ENCODE results near the gene MRTFA. TPM values are rescaled to one million over a fixed set of nuclear protein-coding genes. Genes with fewer than 3 reads are reported as not detected.

MRTFA gene
- total and polyA plus RNA-seq, 9 of the 15 experiments (the other 6 are each of a cell fraction or from before 2014, with no cell fraction given), result 0.84 to 21.1 (median 3.7) TPM

- TF ChIP-seq CEBPZ (IDR thresholded peaks at IDR 0.05; ENCODE audit: borderline replicate concordance, low read depth, low read length) (no peak), HES1 (IDR thresholded peaks at IDR 0.05; ENCODE audit: low read depth) (no peak; the same call in 1 of the 2 replicates), USF1 (CRISPR knock-in tag; IDR thresholded peaks at IDR 0.05) (no peak), JUND (IDR thresholded peaks at IDR 0.05; ENCODE audit: borderline replicate concordance, low read depth, low read length) (peak; percentile 84), JUND (tag; IDR thresholded peaks at IDR 0.05; ENCODE audit: borderline replicate concordance, low read depth, low read length) (peak; percentile 68; the same call in 2 of the 3 replicates), RB1 (IDR thresholded peaks at IDR 0.05; ENCODE audit: low read depth) (peak; percentile 61; the same call in 1 of the 2 replicates), ZNF717 (CRISPR knock-in tag; IDR thresholded peaks at IDR 0.05) (no peak), ZNF224 (CRISPR knock-in tag; IDR thresholded peaks at IDR 0.05) (no peak), PPARD (CRISPR knock-in tag; IDR thresholded peaks at IDR 0.05) (no peak), CHCHD3 (CRISPR knock-in tag; IDR thresholded peaks at IDR 0.05) (no peak), ELF1 (tag; IDR thresholded peaks at IDR 0.05) (no peak), USF2 (CRISPR knock-in tag; IDR thresholded peaks at IDR 0.05) (no peak), GABPB1 (CRISPR knock-in tag; IDR thresholded peaks at IDR 0.05) (no peak), SREBF1 (IDR thresholded peaks at IDR 0.05; ENCODE audit: borderline replicate concordance, low read depth, low read length) (no peak), IRF2 (CRISPR knock-in tag; IDR thresholded peaks at IDR 0.05) (no peak), SRF (CRISPR knock-in tag; IDR thresholded peaks at IDR 0.05) (no peak; a peak in 1 of 4 replicates), MYNN (IDR thresholded peaks at IDR 0.05) (peak; percentile 67; the same call in 1 of the 2 replicates), MYNN (CRISPR knock-in tag; IDR thresholded peaks at IDR 0.05) (no peak), TGIF2 (CRISPR knock-in tag; IDR thresholded peaks at IDR 0.05) (no peak), U2AF2 (optimal IDR thresholded peaks at IDR 0.05; ENCODE audit: low read depth, low read length) (no peak), RHOXF2B (CRISPR knock-in tag; conservative IDR thresholded peaks at IDR 0.05) (no peak), ZNF77 (CRISPR knock-in tag; IDR thresholded peaks at IDR 0.05) (no peak), NR2C1 (IDR thresholded peaks at IDR 0.05) (peak; percentile 21; the same call in 1 of the 2 replicates), NR2C1 (tag; IDR thresholded peaks at IDR 0.05) (peak; percentile 35; the same call in 1 of the 2 replicates), RBM14 (IDR thresholded peaks at IDR 0.05; ENCODE audit: borderline replicate concordance, insufficient read depth, low read depth, low read length) (no peak)
Measured at GRCh38 chr22:40552070-40552469, 84.4 kb downstream of the MRTFA start (continued).
